ENCODE measurements around the gene NRP2.

DNA sequence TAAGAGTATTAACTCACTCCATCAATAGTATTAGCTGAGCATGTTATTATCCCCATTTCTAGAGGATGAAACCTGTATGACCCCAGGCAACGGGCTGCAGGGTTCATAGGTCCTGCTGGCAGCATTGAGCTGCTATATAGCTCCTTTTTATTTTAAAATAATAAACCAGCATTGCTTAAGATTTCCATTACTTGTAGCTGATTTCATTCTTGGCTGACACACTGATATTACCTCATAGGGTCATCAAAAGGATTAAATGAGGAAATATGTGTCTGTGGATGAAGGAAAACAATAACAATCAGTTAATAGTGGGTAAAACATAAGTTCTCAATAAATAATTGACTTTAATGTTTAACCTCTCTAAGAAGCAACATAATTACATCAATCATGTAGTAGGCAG is 48.3 kb upstream of the NRP2 start:
- TF ChIP-seq, protein P1, sequence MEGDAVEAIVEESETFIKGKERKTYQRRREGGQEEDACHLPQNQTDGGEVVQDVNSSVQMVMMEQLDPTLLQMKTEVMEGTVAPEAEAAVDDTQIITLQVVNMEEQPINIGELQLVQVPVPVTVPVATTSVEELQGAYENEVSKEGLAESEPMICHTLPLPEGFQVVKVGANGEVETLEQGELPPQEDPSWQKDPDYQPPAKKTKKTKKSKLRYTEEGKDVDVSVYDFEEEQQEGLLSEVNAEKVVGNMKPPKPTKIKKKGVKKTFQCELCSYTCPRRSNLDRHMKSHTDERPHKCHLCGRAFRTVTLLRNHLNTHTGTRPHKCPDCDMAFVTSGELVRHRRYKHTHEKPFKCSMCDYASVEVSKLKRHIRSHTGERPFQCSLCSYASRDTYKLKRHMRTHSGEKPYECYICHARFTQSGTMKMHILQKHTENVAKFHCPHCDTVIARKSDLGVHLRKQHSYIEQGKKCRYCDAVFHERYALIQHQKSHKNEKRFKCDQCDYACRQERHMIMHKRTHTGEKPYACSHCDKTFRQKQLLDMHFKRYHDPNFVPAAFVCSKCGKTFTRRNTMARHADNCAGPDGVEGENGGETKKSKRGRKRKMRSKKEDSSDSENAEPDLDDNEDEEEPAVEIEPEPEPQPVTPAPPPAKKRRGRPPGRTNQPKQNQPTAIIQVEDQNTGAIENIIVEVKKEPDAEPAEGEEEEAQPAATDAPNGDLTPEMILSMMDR (IDR thresholded peaks at IDR 0.05), result no peak
- no peak for TF ChIP-seq EP300 (IDR thresholded peaks at IDR 0.05)
